Stimulated activated CD8-positive, alpha-beta memory T cell treated with anti-CD3 and anti-CD28 coated beads, Interleukin-7, amount 100 ng/mL, for 1 hour (primary cell): ENCODE results near the gene TNFAIP8L2.

Experiments used
- DNase-seq, 2 donors: peaks; one replicate each; pipeline ENCODE4 v3.0.0-alpha.2; 2020; ENCODE audit warnings: low read depth in 2 of 2

Gene TNFAIP8L2

GRCh38 chr1:151156515-151156819 is at the start of gene TNFAIP8L2:
Gene TNFAIP8L2 (plus strand): TSS chr1:151156649. CDS start chr1:151158698, 2,049 bp downstream.
- DNase-seq = peak; percentile 37 to 63

GRCh38 chr1:151106894-151107293 is 49.6 kb upstream of the TNFAIP8L2 start:
- DNase-seq = no peak

GRCh38 chr1:151108331-151108730 is 48.1 kb upstream of the TNFAIP8L2 start:
- no peak for DNase-seq

- no peak for DNase-seq
These were observed 42.6 kb upstream of the TNFAIP8L2 start for GRCh38 chr1:151113877-151114276.

- no peak for DNase-seq
These were observed 31.6 kb upstream of the TNFAIP8L2 start for GRCh38 chr1:151124763-151125403.

- DNase-seq = no peak
These were observed 27.6 kb upstream of the TNFAIP8L2 start for GRCh38 chr1:151128800-151129199.

GRCh38 chr1:151130987-151131586 is 25.4 kb upstream of the TNFAIP8L2 start:
- DNase-seq = peak; percentile 46 to 47

- no peak for DNase-seq
These were observed 24.6 kb upstream of the TNFAIP8L2 start for GRCh38 chr1:151131701-151132334.

GRCh38 chr1:151132335-151133017 is 24.0 kb upstream of the TNFAIP8L2 start:
- no peak for DNase-seq

GRCh38 chr1:151133018-151133806 is 23.2 kb upstream of the TNFAIP8L2 start:
- DNase-seq = no peak

GRCh38 chr1:151134396-151134795 is 22.1 kb upstream of the TNFAIP8L2 start:
- DNase-seq = no peak

GRCh38 chr1:151134991-151135390 is 21.5 kb upstream of the TNFAIP8L2 start:
- DNase-seq = no peak

GRCh38 chr1:151135433-151136385 is 20.7 kb upstream of the TNFAIP8L2 start:
- DNase-seq = no peak

- DNase-seq = no peak
These were observed 18.7 kb upstream of the TNFAIP8L2 start for GRCh38 chr1:151137789-151138188.

- no peak for DNase-seq
These were observed 13.9 kb upstream of the TNFAIP8L2 start for GRCh38 chr1:151142411-151143056.

- DNase-seq = no peak
These were observed 13.4 kb upstream of the TNFAIP8L2 start for GRCh38 chr1:151143057-151143435.

- no peak for DNase-seq
These were observed 12.5 kb upstream of the TNFAIP8L2 start for GRCh38 chr1:151143986-151144385.

GRCh38 chr1:151144474-151145303 is 11.8 kb upstream of the TNFAIP8L2 start:
- no peak for DNase-seq

GRCh38 chr1:151145304-151146071 is 11.0 kb upstream of the TNFAIP8L2 start:
- DNase-seq = no peak
